Cerebellar nuclear complex (tissue), 1 donor: ENCODE results near the gene FBRSL1.
"Not testable (repeated sequence)": the region's sequence is repeated elsewhere in the genome, so short reads cannot be mapped to it uniquely, and the experiment has no call there.

Experiments used
- DNase-seq, 2 experiments: peaks; one replicate each; lab custom pipeline; 2025; lab: John Stamatoyannopoulos, UW

FBRSL1 gene

DNA sequence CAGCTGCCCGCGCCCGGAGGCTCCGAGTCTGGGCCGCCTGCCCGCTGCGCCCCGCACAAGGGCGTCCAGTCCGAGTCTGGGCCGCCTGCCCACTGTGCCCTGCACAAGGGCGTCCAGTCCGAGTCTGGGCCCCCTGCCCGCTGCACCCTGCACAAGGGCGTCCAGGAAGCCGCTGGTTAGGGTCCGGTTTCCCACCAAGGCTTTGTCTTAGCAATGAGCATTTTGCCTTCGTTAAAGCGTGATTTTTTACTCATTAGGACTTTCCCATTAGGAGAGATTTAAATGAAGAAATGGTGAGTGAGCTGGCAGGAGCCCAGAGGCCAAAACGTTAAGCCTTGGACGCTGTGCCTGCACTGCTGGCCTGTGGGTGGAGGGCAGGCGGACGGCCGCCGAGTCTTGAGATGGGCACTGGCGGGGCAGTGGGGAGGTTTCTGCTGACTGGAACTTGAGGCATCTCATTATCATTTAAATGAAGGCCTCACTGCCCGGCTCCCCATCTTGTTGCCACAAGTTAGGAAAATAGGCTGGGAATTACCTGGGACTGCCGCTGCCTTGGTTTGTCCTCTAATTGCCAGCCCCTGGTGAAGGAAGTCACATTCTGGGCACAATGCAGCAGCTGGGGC lies 36.0 kb downstream of the FBRSL1 start:
- no peak for DNase-seq

- no peak for DNase-seq
Observed at GRCh38 chr12:132527186-132527882, 37.4 kb downstream of the FBRSL1 start.

- DNase-seq: no peak
Observed at GRCh38 chr12:132527883-132528264, 37.9 kb downstream of the FBRSL1 start.

GRCh38 chr12:132528564-132529106 lies 38.7 kb downstream of the FBRSL1 start:
- no peak for DNase-seq

GRCh38 chr12:132529156-132529839 lies 39.3 kb downstream of the FBRSL1 start:
- DNase-seq: no peak

GRCh38 chr12:132529906-132530305 lies 40.0 kb downstream of the FBRSL1 start:
- no peak for DNase-seq

GRCh38 chr12:132530447-132530846 lies 40.5 kb downstream of the FBRSL1 start:
- no peak for DNase-seq

- DNase-seq: no peak
Observed at GRCh38 chr12:132530851-132531250, 40.9 kb downstream of the FBRSL1 start.

GRCh38 chr12:132532711-132533583 lies 43.0 kb downstream of the FBRSL1 start:
- not testable (repeated sequence) for DNase-seq

GRCh38 chr12:132533584-132533958 lies 43.6 kb downstream of the FBRSL1 start:
- DNase-seq: no peak

DNA sequence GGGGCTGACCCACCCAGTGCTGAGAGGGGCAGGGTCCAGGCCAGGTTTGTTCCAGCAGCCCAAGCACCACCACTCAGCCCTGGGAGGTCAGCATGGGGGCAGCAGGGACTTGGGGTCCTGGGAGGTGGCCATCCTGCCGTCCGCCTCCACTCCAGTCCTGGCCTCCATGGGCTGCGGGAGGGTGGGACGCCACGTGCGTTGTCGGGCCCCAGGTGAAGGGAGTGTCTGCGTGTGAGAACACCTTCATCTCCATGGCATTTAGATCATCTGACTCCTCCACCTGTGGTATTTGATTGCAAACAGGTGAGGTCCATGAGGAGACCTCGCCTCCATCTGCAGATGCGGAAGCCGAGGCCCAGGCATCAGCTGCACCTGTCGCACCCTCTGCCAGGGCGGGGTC lies 44.1 kb downstream of the FBRSL1 start:
- DNase-seq: no peak

- no peak for DNase-seq
Observed at GRCh38 chr12:132535019-132535418, 45.1 kb downstream of the FBRSL1 start.

- no peak for DNase-seq
Observed at GRCh38 chr12:132536102-132536876, 46.3 kb downstream of the FBRSL1 start.

GRCh38 chr12:132537049-132537448 lies 47.1 kb downstream of the FBRSL1 start:
- no peak for DNase-seq

DNA sequence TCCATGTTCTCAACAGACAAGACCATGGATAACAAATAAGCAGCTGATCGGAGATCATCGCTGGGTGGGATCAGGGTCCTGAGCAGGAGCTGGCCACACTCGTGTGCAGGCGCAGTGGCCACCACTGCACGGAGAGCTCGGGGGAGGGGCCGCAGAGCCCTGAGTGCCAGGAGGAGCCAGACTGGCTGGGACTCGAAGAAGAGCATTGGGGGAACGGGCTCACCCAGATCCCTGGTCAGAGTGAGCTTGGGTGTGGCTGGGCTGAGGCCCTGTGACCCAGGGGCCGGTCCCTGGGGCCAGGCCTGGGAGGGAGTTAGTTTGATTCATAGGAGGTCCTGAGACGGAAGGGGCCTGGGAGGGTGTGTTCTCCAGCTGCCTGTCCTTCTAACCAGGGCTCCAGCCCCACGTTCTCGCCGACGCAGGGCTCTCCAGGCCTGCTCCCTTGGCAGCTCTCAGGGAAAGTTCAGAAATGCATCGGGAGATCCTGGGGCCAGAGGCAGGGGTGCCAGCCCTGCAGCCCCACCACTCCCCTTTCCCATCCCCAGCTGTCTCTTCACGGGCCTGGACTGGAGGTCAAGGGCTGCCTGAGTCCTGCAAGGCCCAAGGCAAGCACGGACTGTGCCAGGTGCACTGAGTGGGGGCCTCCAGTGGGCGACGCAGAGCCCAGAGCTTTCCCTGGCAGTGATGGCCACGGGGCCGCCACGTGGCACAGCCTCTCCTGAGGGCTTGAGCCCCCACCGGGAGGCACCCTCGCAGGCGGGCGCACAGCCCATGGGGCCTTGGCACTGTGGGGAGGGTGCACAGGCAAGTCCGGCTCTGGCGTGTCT lies 48.1 kb downstream of the FBRSL1 start:
- DNase-seq: no peak

GRCh38 chr12:132538663-132538990 lies 48.7 kb downstream of the FBRSL1 start:
- DNase-seq: no peak

GRCh38 chr12:132539016-132539773 lies 49.2 kb downstream of the FBRSL1 start:
- DNase-seq: no peak

DNA sequence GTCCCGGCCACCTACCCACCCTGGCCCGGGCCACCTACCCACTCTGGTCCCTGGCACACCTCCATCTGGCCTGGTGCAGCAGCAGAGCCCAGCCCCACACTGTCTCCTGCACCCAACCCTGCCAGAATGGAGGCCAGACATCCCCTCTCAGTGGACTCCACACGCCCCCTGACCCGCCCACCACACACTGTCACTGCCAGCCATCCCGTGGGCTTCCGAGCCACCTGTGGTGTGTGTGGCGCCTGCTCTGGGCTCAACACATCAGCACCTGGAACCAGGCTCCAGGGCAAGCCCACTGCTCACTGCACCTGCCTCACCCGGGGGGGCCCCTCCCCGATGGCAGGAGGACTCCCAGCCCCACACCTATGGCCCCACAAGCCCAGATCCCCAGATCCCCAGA lies 50.5 kb downstream of the FBRSL1 start:
- no peak for DNase-seq

GRCh38 chr12:132541200-132541599 lies 51.2 kb downstream of the FBRSL1 start:
- no peak for DNase-seq

DNA sequence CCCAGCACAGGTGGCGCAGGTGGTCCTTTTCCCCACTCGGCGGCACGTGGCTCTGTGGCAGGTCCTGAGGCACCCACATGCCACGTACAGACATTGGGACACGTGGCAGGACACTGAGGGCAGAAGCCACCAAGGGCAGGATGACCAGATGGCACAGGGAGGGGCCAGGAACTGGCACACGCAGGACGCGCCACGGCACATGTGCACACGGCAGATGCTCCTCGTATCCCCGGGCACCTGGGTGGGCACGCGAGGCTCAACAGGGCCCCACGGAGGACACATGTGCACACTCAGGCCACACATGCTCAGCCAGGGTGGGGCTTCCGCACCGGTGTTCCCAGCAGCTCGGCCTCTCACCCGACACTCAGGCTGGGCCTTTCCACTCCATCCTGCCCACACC lies 52.0 kb downstream of the FBRSL1 start:
- no peak for DNase-seq
